ENCODE measurements around the gene TSC2.
"Not testable (repeated sequence)": the region's sequence is repeated elsewhere in the genome, so short reads cannot be mapped to it uniquely, and the experiment has no call there.

The TSC2 gene

GRCh38 chr16:2027024-2028010 lies 20.5 kb upstream of the TSC2 start:
- DNase-seq, result peak in 1 of 42 donors; percentile 29
- intact Hi-C loops (cut with DNase I), result no loop called here

DNA sequence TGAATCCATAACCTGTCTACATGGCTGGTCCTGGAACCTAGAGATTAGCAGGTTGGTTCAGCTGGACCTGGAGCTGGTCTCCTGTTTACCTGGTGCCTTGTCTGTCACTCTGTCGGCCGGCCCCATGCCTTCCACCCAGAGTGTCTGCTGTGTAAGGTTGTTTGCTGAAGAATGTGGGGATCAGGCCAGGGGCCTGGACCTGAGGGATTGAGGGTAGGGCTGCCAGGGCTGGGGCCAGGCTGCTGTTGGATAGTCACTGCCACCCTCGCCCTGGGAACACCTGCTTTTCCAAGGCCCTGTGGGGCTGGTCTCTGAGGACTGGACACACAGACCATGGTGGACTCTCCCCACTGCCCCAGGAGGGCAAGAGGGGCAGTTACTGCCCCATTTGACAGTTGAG lies 19.6 kb upstream of the TSC2 start:
- intact Hi-C loops (cut with DNase I), result no loop called here
- no peak for DNase-seq

GRCh38 chr16:2028620-2029220 lies 19.1 kb upstream of the TSC2 start:
- DNase-seq, result no peak
- intact Hi-C loops (cut with DNase I), result no loop called here

DNA sequence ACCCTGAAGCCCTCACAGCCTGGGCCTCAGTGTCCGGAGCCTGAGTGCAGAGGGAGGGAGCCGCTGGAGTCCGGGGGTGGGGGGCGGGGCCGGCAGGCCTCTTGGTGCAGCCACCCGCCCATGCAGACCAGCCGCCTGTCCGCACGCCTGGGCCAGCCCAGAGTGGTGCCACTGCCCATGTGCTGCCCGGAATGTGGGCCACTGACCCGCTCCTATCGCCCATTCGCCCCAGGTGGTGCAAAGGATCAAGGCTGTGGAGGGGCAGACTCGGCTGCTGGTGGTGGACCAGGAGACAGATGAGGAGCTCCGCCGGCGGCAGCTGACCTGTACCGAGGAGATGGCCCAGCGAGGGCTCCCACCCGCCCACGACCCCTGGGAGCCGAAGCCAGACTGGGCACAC lies 18.4 kb upstream of the TSC2 start:
- DNase-seq, result no peak
- intact Hi-C loops (cut with DNase I), result no loop called here

- intact Hi-C loops (cut with DNase I), result no loop called here
- no peak for DNase-seq
Observed at GRCh38 chr16:2030036-2030435, 17.7 kb upstream of the TSC2 start.

DNA sequence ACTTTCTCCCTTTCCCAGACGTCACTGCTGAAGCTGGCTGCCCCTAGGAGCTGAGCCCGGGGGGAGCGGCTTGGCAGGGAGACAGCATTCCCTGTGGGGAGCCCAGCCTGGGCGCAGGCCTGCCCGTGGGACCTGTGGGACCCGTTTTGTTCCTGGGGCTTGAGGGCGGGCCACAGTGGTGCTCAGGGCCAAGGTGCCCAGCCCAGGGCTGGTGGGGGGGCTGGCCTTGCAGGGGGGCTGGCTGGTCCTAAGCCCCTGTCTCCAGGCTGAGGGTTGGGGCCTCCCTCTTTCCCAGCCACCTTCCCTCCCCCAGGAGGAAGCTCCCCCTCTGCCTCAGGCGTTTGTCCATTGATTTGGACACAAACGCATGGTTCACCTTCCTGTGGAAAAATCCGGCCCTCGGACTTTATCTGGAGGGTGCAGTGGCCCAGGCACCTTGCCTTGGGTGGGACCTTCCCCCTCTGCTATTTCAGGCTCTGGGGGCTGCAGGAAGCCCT lies 16.7 kb upstream of the TSC2 start:
- intact Hi-C loops (cut with DNase I), result no loop called here

GRCh38 chr16:2032285-2033056 lies 15.3 kb upstream of the TSC2 start:
- intact Hi-C loops (cut with DNase I), result no loop called here
- DNase-seq, result peak in 38 of 42 donors; percentile 26 to 83 (median 62)

More for the DNA sequence above, 16.7 kb upstream of the TSC2 start:
- no peak for DNase-seq

- DNase-seq, result peak; percentile 80 to 98 (median 92)
- intact Hi-C loops (cut with DNase I), result no loop called here
Observed at GRCh38 chr16:2033057-2033908, 14.5 kb upstream of the TSC2 start.

- intact Hi-C loops (cut with DNase I); DNase-seq: not testable (repeated sequence)
Observed at GRCh38 chr16:2033909-2034695, 13.7 kb upstream of the TSC2 start.

GRCh38 chr16:2034696-2035430 lies 12.9 kb upstream of the TSC2 start:
- intact Hi-C loops (cut with DNase I), result no loop called here
- DNase-seq, result no peak

DNA sequence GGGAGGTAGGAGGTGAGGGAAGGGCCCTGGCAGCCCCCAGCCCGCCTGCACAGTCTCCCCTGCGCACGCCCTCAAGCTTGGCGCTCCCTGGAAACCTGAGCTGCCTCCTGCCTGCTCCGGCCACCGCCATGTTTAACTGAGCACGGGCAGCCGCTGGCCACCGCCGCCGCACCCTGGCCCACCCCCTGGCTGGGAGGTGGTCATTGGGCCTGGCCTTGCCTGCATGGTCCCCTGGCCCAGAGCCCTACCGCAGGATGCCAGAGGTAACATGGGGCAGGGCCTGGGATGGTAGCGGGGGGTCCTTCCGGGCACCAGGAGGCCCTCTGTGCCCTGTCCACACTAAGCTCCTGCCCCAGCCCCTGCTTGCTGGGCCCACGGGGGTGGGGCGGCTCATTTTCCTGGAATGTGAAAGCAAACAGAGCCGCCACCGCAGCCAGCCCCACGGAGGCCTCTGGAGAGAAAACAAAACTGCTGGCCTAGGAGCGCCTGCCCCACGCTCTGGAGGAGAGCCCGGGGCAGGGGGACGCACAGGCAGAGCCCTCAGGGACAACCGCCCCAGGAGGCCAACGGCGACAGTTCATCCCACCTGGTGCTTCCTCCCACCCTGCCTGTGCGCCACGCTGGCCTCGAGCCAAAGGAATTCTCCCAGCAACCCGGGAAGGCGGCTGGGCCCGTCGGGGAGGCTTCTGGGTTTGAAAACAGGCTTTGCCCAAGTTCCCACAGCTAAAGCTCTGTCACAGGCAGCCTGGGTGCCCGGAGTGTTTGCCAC lies 12.2 kb upstream of the TSC2 start:
- DNase-seq, result peak in 3 of 42 donors; percentile 20 to 52 (median 21)
- intact Hi-C loops (cut with DNase I), result no loop called here

DNA sequence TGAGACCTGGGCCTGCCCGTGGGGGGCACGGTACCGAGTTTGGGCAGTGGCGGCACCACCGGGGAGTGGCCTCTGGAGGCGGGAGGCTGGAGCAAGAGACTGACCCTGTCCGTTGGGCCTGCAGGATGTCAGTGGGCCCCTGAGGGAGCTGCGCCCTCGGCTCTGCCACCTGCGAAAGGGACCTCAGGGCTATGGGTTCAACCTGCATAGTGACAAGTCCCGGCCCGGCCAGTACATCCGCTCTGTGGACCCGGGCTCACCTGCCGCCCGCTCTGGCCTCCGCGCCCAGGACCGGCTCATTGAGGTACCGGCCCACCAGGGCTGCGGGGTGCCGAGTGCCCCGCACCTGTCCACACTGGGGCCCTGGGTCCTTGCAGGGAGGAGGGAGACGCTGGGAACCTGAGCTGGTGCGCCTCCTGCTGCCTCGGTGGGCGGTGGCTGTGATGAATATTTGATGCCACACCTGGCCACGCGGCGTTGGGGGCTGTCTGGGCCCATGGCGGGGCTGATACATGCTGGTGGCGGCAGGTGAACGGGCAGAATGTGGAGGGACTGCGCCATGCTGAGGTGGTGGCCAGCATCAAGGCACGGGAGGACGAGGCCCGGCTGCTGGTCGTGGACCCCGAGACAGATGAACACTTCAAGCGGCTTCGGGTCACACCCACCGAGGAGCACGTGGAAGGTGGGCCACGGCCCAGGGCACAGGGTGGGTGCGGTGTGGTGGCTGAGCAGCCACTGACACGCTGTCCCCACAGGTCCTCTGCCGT lies 11.4 kb upstream of the TSC2 start:
- DNase-seq, result no peak

GRCh38 chr16:2037115-2037514 lies 10.7 kb upstream of the TSC2 start:
- intact Hi-C loops (cut with DNase I), result no loop called here
- no peak for DNase-seq

More for the DNA sequence above, 11.4 kb upstream of the TSC2 start:
- intact Hi-C loops (cut with DNase I), result no loop called here

- intact Hi-C loops (cut with DNase I), result no loop called here
- no peak for DNase-seq
Observed at GRCh38 chr16:2037647-2038381, 10.0 kb upstream of the TSC2 start.
